H1 (cell line): Measurements from ENCODE around the gene C11orf58.
A peak's percentile ranks its signal among the peaks of the same experiment; 100 is the strongest.

Experiments used
- CTCF ChIP-seq, 3 experiments: IDR thresholded peaks; 1 replicate in 2 of 3; 2 replicates in 1 of 3; pipeline versions ENCODE4 v1.5.1 to v1.6.1; 2011; ENCODE audit warnings: low read length in 3 of 3, mild to moderate bottlenecking in 3 of 3, inconsistent platforms in 2 of 3, low read depth in 1 of 3, moderate library complexity in 1 of 3; ENCODE audit not compliant: insufficient read depth in 1 of 3; ENCODE audit errors: control extremely low read depth in 1 of 3
- EZH2 ChIP-seq: fragments of 200-600 bp; sonication (generic); IDR thresholded peaks from 2 replicates; pipeline ENCODE4 v1.7.1; 2012; ENCODE audit warnings: low read depth, mild to moderate bottlenecking, moderate library complexity, low read length, inconsistent platforms; ENCODE audit not compliant: severe bottlenecking

GRCh38 chr11:16780698-16781550 lies 42.5 kb downstream of the C11orf58 start:
- no peak for TF ChIP-seq EZH2
- TF ChIP-seq CTCF (IDR thresholded peaks at IDR 0.05; ENCODE audit: control extremely low read depth in 1 of 3, insufficient read depth in 1 of 3, low read depth in 1 of 3, low read length in 3 of 3): peak in 2 of 3 experiments; percentile 5 to 14; a peak in 2 of 4 replicates
